ENCODE measurements around the gene MUC5B.

MUC5B gene

DNA sequence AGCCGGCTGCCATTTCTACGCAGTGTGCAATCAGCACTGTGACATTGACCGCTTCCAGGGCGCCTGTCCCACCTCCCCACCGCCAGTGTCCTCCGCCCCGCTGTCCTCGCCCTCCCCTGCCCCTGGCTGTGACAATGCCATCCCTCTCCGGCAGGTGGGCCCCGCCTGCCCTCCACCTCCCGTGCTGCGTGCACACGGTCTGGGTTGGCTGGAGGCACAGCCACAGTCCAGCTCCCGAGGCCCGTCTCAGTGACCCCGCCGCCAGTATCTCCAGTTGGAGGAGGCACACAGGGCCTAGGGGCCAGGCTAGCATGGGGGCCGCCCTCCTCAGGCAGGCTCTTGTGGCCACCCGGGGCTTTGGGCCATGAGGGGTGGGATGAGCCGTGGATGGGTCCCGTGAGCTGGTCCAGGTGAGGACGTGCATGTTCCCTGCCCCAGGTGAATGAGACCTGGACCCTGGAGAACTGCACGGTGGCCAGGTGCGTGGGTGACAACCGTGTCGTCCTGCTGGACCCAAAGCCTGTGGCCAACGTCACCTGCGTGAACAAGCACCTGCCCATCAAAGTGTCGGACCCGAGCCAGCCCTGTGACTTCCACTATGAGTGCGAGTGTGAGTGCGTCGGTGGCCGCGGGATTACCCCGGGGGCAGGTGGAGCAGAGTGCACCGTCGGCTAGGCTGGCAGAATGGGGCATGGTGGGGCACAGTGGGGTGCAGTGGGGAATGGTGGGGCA lies 29.7 kb downstream of the MUC5B start:
- no peak overlapping the region for H3K4me3 ChIP-seq (ENCODE audit: control insufficient read depth, low read depth, low read length)
- no peak for TF ChIP-seq CTCF (IDR thresholded peaks at IDR 0.05; ENCODE audit: control insufficient read depth, insufficient read depth, low read depth, low read length, missing control alignments)
- DNase-seq (ENCODE audit: low read depth), result no peak

GRCh38 chr11:1253103-1253485 lies 30.2 kb downstream of the MUC5B start:
- no peak for DNase-seq (ENCODE audit: low read depth)
- no peak for TF ChIP-seq CTCF (IDR thresholded peaks at IDR 0.05; ENCODE audit: control insufficient read depth, insufficient read depth, low read depth, low read length, missing control alignments)
- H3K4me3 ChIP-seq (ENCODE audit: control insufficient read depth, low read depth, low read length), result no peak overlapping the region

DNA sequence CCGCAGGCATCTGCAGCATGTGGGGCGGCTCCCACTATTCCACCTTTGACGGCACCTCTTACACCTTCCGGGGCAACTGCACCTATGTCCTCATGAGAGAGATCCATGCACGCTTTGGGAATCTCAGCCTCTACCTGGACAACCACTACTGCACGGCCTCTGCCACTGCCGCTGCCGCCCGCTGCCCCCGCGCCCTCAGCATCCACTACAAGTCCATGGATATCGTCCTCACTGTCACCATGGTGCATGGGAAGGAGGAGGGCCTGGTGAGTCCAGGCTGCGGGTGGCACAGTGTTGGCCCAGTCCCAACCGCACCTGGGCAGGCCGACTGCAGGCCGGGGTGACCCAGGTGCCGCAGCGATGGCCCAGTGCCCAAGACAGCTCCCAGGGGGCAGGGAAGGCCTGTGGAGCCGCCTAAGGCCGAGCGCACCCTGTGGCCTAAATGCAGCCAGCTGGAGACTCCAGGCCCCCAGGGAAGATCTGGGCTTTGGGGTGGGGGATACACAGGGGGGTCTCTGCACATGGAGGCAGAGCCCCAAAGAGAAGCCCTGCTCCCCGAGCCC lies 31.3 kb downstream of the MUC5B start:
- DNase-seq (ENCODE audit: low read depth), result no peak
- no peak overlapping the region for H3K4me3 ChIP-seq (ENCODE audit: control insufficient read depth, low read depth, low read length)
- no peak for TF ChIP-seq CTCF (IDR thresholded peaks at IDR 0.05; ENCODE audit: control insufficient read depth, insufficient read depth, low read depth, low read length, missing control alignments)

GRCh38 chr11:1254733-1255132 lies 31.9 kb downstream of the MUC5B start:
- no peak for DNase-seq (ENCODE audit: low read depth)
- no peak overlapping the region for H3K4me3 ChIP-seq (ENCODE audit: control insufficient read depth, low read depth, low read length)
- no peak for TF ChIP-seq CTCF (IDR thresholded peaks at IDR 0.05; ENCODE audit: control insufficient read depth, insufficient read depth, low read depth, low read length, missing control alignments)

- no peak for TF ChIP-seq CTCF (IDR thresholded peaks at IDR 0.05; ENCODE audit: control insufficient read depth, insufficient read depth, low read depth, low read length, missing control alignments)
- no peak overlapping the region for H3K4me3 ChIP-seq (ENCODE audit: control insufficient read depth, low read depth, low read length)
- DNase-seq (ENCODE audit: low read depth), result no peak
Measured at GRCh38 chr11:1255151-1255550, 32.3 kb downstream of the MUC5B start.

DNA sequence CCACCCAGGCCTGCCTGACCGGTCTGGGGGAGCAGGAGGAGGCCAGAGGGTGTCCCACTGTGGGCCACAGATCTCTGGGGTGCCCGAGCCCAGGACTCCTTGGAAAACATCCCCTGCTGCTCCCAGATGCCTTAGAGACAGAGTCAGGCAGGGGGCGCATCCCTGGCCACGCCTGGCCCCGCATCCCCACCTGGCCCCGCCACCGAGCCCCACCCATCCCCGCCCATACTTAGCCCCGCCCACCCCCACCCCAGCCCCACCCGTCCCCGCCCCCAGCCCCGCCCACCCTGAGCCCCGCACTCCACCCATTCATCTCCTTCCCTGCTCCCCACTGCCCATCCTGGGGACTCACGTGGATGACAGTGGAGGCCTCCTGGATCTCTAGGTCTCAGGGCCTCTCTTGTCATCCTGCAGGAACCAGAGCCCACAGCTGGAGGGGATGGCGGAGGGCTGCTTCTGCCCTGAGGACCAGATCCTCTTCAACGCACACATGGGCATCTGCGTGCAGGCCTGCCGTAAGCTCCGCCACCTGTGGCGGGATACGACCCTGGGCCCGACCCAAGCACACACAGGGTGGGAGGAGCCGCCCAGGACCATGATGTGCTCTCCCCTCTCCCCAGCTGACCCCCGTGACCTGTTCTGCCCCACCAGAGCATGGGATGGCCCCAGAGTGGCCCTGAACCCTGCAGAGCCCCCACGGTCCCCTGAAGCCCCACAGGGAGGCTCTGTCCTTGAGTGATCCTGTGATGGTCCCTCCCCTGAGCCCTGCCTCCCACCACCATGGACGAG lies 33.6 kb downstream of the MUC5B start:
- H3K4me3 ChIP-seq (ENCODE audit: control insufficient read depth, low read depth, low read length), result no peak overlapping the region
- DNase-seq (ENCODE audit: low read depth), result no peak
- TF ChIP-seq CTCF (IDR thresholded peaks at IDR 0.05; ENCODE audit: control insufficient read depth, insufficient read depth, low read depth, low read length, missing control alignments), result no peak

Measured in AG09309 (cell line).